MG63 (cell line): ENCODE measurements around the gene UST. TPM values are rescaled to one million over a fixed set of nuclear protein-coding genes. Genes with fewer than 3 reads are reported as not detected.

Experiments used
- DNase-seq: peaks from one replicate; pipeline ENCODE4 v3.0.0-alpha.2; 2020
- H3K27me3 ChIP-seq: fragments of 250-450 bp; sonication (Bioruptor Pico); 2 replicates; pipeline ENCODE4 v1.5.1; 2020; ENCODE audit warnings: mild to moderate bottlenecking, moderate library complexity
- H3K36me3 ChIP-seq: fragments of 250-450 bp; sonication (Bioruptor Pico); 2 replicates; pipeline ENCODE4 v1.5.1; 2020; ENCODE audit warnings: mild to moderate bottlenecking, moderate library complexity
- H3K4me3 ChIP-seq: fragments of 250-450 bp; sonication (Bioruptor Pico); 2 replicates; pipeline ENCODE4 v1.5.1; 2020; ENCODE audit warnings: mild to moderate bottlenecking, moderate library complexity
- H3K9me3 ChIP-seq: fragments of 250-450 bp; sonication (Bioruptor Pico); 2 replicates; pipeline ENCODE4 v1.5.1; 2020; ENCODE audit warnings: mild to moderate bottlenecking, moderate library complexity
- total RNA-seq: library from RNA; depleted of rRNA; stranded (reverse); fragments of >200 nt; shearing (Covaris generic); gene quantifications from 2 replicates; pipeline ENCODE4 v1.2.3, GENCODE V29; 2014; ENCODE audit warnings: low replicate concordance

Gene UST
- total RNA-seq, 1 experiment from 2014 or later = 22.0 TPM

GRCh38 chr6:148720406-148720805 lies 26.4 kb upstream of the UST start:
- Histone ChIP-seq H3K4me3 (no peak overlapping the region), H3K36me3 (0 out of 2 replicates have a peak, but pooled peaks cover 5% of the 10 kb centered on the region), H3K27me3 (no peaks in the 10 kb centered on the region), H3K9me3 (peaks cover 14% of the 10 kb centered on the region)
- peak; percentile 55 for DNase-seq

- peak; percentile 97 for DNase-seq
- H3K36me3 ChIP-seq = 0 out of 2 replicates have a peak, but pooled peaks cover 5% of the 10 kb centered on the region
- H3K4me3 ChIP-seq = no peak overlapping the region
- peaks cover 14% of the 10 kb centered on the region for H3K9me3 ChIP-seq
- H3K27me3 ChIP-seq = no peaks in the 10 kb centered on the region
Observed at GRCh38 chr6:148720897-148721296, 25.9 kb upstream of the UST start.

DNA sequence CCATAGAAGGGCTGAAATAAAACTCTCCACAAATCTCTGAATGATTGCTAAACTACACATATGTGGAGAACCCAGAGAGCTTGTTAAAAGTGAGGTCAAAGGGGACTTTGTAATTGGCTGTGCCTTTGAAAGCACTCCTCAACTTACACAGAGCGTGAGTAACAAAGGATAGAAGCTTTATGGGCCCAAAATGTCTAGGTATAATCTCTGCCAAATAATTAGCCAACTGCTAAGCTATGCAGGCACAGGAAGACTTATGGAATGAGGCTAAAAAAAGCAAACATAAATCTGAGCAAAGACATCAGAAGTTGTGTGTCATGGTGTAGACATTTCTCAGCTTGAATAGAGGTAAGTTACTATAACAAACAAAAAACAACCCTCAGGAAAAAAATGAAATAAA lies 23.3 kb upstream of the UST start:
- H3K27me3 ChIP-seq = no peaks in the 10 kb centered on the region
- peaks cover 28% of the 10 kb centered on the region for H3K9me3 ChIP-seq
- H3K4me3 ChIP-seq = no peak overlapping the region
- 0 out of 2 replicates have a peak, but pooled peaks cover 5% of the 10 kb centered on the region for H3K36me3 ChIP-seq
- peak; percentile 48 for DNase-seq

DNA sequence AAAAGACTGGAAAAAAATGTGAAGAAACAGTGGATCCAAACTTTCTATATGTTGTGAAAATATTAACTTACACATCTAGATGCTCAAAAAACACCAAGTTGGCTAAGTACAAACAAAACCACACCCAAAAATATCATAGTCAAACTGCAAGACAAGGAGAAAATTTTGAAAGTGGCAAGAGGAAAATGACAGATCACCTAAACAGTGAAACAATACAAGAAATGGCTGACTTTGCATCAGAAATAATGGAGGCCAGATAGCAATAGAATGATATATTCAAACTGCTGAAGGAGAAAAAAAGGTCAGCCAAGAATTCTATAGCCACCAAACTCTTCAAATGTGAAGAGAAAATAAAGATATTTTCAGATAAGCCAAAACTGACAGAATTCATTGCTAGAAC lies 22.4 kb upstream of the UST start:
- no peak for DNase-seq
- no peaks in the 10 kb centered on the region for H3K27me3 ChIP-seq
- H3K4me3 ChIP-seq = no peak overlapping the region
- H3K36me3 ChIP-seq = 0 out of 2 replicates have a peak, but pooled peaks cover 5% of the 10 kb centered on the region
- H3K9me3 ChIP-seq = peaks cover 28% of the 10 kb centered on the region

GRCh38 chr6:148727104-148727503 lies 19.7 kb upstream of the UST start:
- Histone ChIP-seq H3K9me3 (peaks cover 28% of the 10 kb centered on the region), H3K27me3 (no peaks in the 10 kb centered on the region), H3K4me3 (no peak overlapping the region), H3K36me3 (0 out of 2 replicates have a peak, but pooled peaks cover 5% of the 10 kb centered on the region)
- DNase-seq = no peak

DNA sequence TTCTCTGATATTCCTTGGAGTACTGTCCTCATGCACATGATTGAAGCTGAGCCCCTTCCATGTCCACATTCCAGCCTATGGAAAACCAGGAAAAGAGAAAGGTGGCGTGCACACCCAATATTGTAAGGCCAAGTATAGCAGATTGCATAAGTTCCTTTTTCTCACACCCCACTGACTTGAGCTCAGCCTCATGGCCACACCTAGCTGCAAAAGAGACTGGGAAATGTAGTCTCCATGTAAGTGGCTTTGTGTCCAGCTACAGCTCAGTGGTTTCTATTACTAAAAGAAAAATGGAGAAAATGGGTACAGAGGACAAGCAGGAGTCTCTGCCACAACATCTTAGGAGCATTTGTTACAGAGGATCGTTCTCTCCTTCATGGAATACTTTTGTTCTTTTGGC lies 10.8 kb upstream of the UST start:
- DNase-seq = no peak
- no peak overlapping the region for H3K4me3 ChIP-seq
- no peaks in the 10 kb centered on the region for H3K27me3 ChIP-seq
- no peaks in the 10 kb centered on the region for H3K36me3 ChIP-seq
- no peaks in the 10 kb centered on the region for H3K9me3 ChIP-seq

DNA sequence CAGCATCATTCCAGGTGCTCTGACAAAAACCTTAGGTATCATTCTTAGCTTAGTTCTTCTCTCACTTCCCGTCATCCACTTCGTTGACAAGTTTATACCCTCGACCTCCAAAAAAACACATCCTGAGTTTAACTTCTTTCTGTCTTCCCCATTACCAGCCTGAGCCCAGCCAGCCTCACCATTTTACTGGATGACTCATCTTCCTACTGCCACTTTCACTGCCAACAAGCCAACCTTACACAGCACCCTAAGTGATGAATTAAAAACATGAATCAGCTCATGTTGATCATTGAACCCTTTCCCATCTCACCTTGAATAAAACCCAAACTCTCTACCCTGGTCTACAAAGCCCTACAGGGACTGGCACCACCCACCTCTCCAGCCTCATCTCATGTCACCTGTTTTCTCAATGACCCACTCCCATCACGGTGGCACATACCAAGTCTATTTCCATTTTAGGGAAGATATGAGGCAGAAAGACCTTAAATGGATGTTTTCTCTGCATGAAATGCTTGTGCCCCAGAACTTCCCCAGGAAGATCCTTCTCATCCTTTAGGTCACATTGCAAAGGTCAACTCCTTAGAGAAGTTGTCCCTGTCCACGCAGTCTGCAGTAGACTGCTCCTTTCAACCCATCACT lies 9.9 kb upstream of the UST start:
- Histone ChIP-seq H3K9me3 (no peaks in the 10 kb centered on the region), H3K4me3 (no peak overlapping the region), H3K27me3 (no peaks in the 10 kb centered on the region), H3K36me3 (no peaks in the 10 kb centered on the region)
- DNase-seq = peak; percentile 42

DNA sequence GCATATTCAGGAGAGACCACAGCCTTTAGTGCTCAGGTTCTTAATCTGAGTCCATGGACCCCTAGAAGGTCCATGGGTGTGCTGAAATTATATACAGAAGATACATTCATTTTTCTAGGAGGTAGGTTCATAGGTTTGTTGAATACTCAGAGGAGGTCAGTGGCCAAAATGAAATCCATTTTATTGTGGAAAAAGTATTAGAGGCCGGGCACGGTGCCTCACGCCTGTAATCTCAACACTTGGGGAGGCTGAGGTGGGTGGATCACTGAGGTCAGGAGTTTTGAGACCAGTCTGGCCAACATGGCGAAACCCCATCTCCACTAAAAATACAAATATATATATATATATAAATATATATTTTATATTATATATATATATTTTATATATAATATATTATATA lies 9.0 kb upstream of the UST start:
- no peaks in the 10 kb centered on the region for H3K9me3 ChIP-seq
- no peaks in the 10 kb centered on the region for H3K36me3 ChIP-seq
- no peak for DNase-seq
- no peaks in the 10 kb centered on the region for H3K27me3 ChIP-seq
- no peak overlapping the region for H3K4me3 ChIP-seq

- no peak for DNase-seq
Observed at GRCh38 chr6:148738946-148739821, 7.6 kb upstream of the UST start.

GRCh38 chr6:148739822-148740128 lies 7.1 kb upstream of the UST start:
- Histone ChIP-seq H3K27me3 (no peaks in the 10 kb centered on the region), H3K36me3 (no peaks in the 10 kb centered on the region), H3K9me3 (no peaks in the 10 kb centered on the region), H3K4me3 (no peak overlapping the region)
- DNase-seq = no peak

More at GRCh38 chr6:148738946-148739821, 7.6 kb upstream of the UST start:
- no peaks in the 10 kb centered on the region for H3K27me3 ChIP-seq
- no peaks in the 10 kb centered on the region for H3K9me3 ChIP-seq
- no peak overlapping the region for H3K4me3 ChIP-seq
- no peaks in the 10 kb centered on the region for H3K36me3 ChIP-seq

- Histone ChIP-seq H3K27me3 (no peaks in the 10 kb centered on the region), H3K36me3 (no peaks in the 10 kb centered on the region), H3K9me3 (no peaks in the 10 kb centered on the region), H3K4me3 (no peak overlapping the region)
- no peak for DNase-seq
Observed at GRCh38 chr6:148743476-148743875, 3.4 kb upstream of the UST start.

DNA sequence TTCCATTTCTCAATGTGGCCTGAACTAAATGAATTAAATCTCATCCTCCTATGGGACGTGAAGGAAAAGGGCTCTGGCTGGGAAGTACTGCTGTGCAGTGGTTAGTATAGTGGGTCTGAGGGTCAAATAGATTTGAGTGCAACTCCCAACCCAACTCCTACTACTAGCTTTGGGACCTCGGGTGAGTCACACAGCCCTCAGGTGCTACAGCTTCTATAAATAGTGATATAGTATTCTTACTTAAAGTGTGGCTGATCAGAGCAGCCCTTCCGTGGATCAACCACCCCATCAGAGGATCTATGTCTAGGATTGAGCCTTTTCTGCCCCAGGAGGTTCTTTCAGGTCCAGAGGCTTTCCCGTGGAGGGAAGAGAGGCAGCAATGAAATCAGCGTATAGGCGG lies 904 bp upstream of the UST start:
- no peaks in the 10 kb centered on the region for H3K9me3 ChIP-seq
- no peaks in the 10 kb centered on the region for H3K27me3 ChIP-seq
- no peaks in the 10 kb centered on the region for H3K36me3 ChIP-seq
- peak overlapping the region; percentile 86 for H3K4me3 ChIP-seq
- no peak for DNase-seq

DNA sequence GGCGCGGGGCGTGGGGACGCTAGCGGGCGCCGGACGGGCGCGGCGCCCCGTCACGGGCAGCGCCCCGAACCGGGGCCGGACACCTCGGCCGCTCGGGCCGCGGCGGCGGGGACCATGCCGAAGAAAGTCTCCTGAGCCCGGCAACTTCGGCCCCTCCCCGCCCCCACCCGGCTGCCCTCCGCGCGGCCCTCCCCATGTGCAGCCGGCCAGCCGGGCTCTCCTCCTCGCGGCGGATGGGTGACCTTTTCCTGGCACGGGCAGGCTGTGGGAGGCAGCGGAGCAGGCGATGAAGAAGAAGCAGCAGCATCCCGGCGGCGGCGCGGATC lies 278 bp downstream of the UST start:
- H3K36me3 ChIP-seq = no peaks in the 10 kb centered on the region
- no peaks in the 10 kb centered on the region for H3K9me3 ChIP-seq
- H3K4me3 ChIP-seq = peak overlapping the region; percentile 86
- no peaks in the 10 kb centered on the region for H3K27me3 ChIP-seq
- DNase-seq = peak; percentile 71

DNA sequence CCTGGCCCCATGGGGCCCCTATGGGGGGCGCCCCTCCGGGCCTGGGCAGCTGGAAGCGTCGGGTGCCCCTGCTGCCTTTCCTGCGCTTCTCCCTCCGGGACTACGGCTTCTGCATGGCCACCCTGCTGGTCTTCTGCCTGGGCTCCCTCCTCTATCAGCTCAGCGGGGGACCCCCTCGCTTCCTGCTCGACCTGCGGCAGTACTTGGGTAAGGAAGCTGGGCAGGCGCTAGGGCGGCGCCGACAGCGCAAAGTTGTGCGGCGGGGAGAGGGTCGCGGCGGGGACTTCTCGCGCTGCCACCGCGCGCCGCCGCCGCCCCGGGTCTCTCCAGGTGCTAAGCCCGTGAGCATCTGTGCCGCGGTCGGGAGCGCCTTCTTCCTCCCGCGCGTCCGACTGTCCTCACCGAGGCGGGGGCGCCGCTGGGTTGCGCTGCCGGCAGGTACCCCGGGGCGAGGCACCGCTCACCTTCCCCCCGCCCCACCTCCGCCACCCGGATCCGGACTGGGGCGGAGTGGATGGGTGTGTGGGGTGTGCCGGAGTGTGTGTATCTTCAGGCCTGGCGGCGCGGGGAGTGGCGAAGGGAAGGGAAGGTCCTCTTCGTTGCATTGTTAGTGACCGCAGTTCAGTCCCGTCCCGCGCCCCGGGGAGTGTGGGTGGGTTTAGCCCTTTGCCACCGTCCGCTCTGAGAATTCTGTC lies 788 bp downstream of the UST start:
- peak; percentile 62 for DNase-seq
- Histone ChIP-seq H3K9me3 (no peaks in the 10 kb centered on the region), H3K4me3 (peak overlapping the region; percentile 86), H3K36me3 (no peaks in the 10 kb centered on the region), H3K27me3 (no peaks in the 10 kb centered on the region)

DNA sequence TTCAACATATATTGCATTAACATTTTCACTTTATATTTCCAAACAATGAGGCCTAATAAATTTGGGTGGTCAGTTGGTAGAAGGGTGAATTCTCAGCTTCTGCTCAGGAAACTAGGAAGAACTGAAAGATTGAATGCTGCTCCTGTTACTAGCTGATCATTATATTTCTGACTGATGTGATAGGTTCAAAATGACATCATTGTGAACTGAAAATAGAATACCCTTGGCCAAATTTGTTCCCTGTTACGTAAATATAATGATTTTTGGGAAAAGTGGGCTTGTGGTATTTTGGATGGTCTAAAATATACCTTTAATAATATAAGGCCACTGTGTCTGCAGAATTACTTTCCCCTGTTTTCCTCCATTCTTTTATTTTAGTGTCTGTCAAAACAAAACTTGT lies 2.8 kb downstream of the UST start:
- Histone ChIP-seq H3K27me3 (no peaks in the 10 kb centered on the region), H3K9me3 (no peaks in the 10 kb centered on the region), H3K4me3 (no peak overlapping the region), H3K36me3 (no peaks in the 10 kb centered on the region)
- DNase-seq = no peak

DNA sequence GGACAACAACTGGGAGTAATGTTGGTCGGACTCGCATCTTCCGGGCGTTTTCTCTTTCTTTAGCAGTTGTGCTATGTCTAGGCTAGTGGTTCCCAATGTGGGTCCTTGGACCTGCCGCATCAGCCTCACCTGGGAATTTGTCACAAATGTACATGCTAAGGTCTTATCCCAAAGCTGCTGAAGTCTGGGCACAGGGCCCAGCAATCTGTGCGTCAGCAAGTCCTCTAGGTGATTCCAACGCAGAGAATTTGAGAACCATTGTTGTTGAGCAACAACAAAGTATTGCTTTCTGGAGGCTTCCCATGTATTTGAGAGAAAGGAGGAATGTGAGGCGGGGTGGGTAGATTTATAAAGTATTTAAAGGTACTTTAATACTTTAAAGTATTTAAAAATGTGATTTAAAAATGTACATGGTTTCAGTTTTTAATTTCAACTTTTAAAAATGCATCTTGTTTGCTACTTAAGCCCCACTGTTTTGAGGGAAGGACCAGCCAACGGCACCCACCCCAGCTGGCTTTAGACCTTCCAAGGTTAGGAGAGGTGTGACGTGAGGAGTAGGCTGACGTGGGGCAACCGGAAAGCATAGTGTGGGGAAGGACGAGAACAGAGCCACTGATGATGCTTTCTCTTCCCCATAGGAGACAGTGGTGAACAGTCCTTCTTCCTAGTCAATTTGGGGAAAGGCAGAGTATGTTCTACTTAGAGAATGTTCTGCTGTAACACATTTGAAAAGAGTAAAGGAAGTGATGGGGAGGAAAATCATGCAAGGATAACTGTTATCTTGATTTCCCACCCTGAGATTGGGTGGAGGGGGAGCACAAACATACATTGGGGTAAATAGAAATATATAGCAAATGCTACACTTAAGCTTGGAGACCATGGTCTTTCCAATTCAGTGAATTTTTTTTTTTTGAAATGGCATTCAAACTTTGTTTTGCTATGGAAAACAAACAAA lies 4.3 kb downstream of the UST start:
- DNase-seq = no peak
- no peaks in the 10 kb centered on the region for H3K36me3 ChIP-seq
- no peak overlapping the region for H3K4me3 ChIP-seq
- no peaks in the 10 kb centered on the region for H3K27me3 ChIP-seq
- no peaks in the 10 kb centered on the region for H3K9me3 ChIP-seq

- DNase-seq = no peak
- no peaks in the 10 kb centered on the region for H3K36me3 ChIP-seq
- no peak overlapping the region for H3K4me3 ChIP-seq
- H3K27me3 ChIP-seq = no peaks in the 10 kb centered on the region
- no peaks in the 10 kb centered on the region for H3K9me3 ChIP-seq
Observed at GRCh38 chr6:148751793-148752170, 5.0 kb downstream of the UST start.
